CD4-positive, alpha-beta T cell treated with Interleukin-1 beta for 1 hour (primary cell): ENCODE results near the gene VSIG10L2.
A peak's percentile ranks its signal among the peaks of the same experiment; 100 is the strongest.
"Not testable (repeated sequence)": the region's sequence is repeated elsewhere in the genome, so short reads cannot be mapped to it uniquely, and the experiment has no call there.

Source experiments
- DNase-seq, 2 donors: peaks; one replicate each; pipeline ENCODE4 v3.0.0-alpha.2; 2020 to 2022

The VSIG10L2 gene

GRCh38 chr11:125945797-125946520 lies at the start of gene VSIG10L2:
VSIG10L2 (plus strand) TSS chr11:125946044; CDS start chr11:125946056, 12 bp downstream.
- DNase-seq, result no peak

- DNase-seq, result no peak
Observed at GRCh38 chr11:125901872-125902271, 44.0 kb upstream of the VSIG10L2 start.

- DNase-seq, result no peak
Observed at GRCh38 chr11:125902277-125902926, 43.4 kb upstream of the VSIG10L2 start.

GRCh38 chr11:125902927-125903710 lies 42.7 kb upstream of the VSIG10L2 start, which contains the start of gene PUS3:
PUS3 (minus strand) TSS chr11:125903206; CDS start chr11:125896284, 6,922 bp downstream.
- peak; percentile 88 for DNase-seq

GRCh38 chr11:125903711-125904659 lies 41.9 kb upstream of the VSIG10L2 start, which contains the start of gene DDX25:
DDX25 (plus strand) TSS chr11:125904508; CDS start chr11:125904518, 10 bp downstream.
- DNase-seq, result peak in 1 of 2 donors; percentile 25

- DNase-seq, result no peak
Observed at GRCh38 chr11:125904678-125905077, 41.2 kb upstream of the VSIG10L2 start.

- no peak for DNase-seq
Observed at GRCh38 chr11:125910226-125910849, 35.5 kb upstream of the VSIG10L2 start.

- not testable (repeated sequence) for DNase-seq
Observed at GRCh38 chr11:125914601-125915000, 31.2 kb upstream of the VSIG10L2 start.

- DNase-seq, result no peak
Observed at GRCh38 chr11:125916683-125917347, 29.0 kb upstream of the VSIG10L2 start.

- DNase-seq, result no peak
Observed at GRCh38 chr11:125918140-125918840, 27.6 kb upstream of the VSIG10L2 start.

- DNase-seq, result no peak
Observed at GRCh38 chr11:125921042-125921441, 24.8 kb upstream of the VSIG10L2 start.

- no peak for DNase-seq
Observed at GRCh38 chr11:125922156-125922555, 23.7 kb upstream of the VSIG10L2 start.

GRCh38 chr11:125923012-125923579 lies 22.7 kb upstream of the VSIG10L2 start:
- DNase-seq, result peak; percentile 41 to 62

- DNase-seq, result no peak
Observed at GRCh38 chr11:125923633-125924032, 22.2 kb upstream of the VSIG10L2 start.

GRCh38 chr11:125924384-125925007 lies 21.3 kb upstream of the VSIG10L2 start:
- no peak for DNase-seq

GRCh38 chr11:125925247-125925740 lies 20.6 kb upstream of the VSIG10L2 start:
- no peak for DNase-seq

- no peak for DNase-seq
Observed at GRCh38 chr11:125925804-125926203, 20.0 kb upstream of the VSIG10L2 start.

- no peak for DNase-seq
Observed at GRCh38 chr11:125926682-125927081, 19.2 kb upstream of the VSIG10L2 start.

GRCh38 chr11:125929445-125930075 lies 16.3 kb upstream of the VSIG10L2 start:
- no peak for DNase-seq
